HG03354 (cell line): ENCODE measurements around the gene TRAPPC3.
"Not testable (repeated sequence)": the region's sequence is repeated elsewhere in the genome, so short reads cannot be mapped to it uniquely, and the experiment has no call there.

Source experiments
- ATAC-seq: cut with Tn5 transposase; IDR thresholded peaks from one replicate; pipeline ENCODE4 v1.9.1; 2021; ENCODE audit warnings: mild to moderate bottlenecking; ENCODE audit not compliant: unreplicated experiment, poor library complexity, severe bottlenecking

The TRAPPC3 gene

GRCh38 chr1:36166938-36167905, 17.9 kb upstream of the TRAPPC3 start:
- no peak for ATAC-seq

- no peak for ATAC-seq
Observed at GRCh38 chr1:36166136-36166535, 16.9 kb upstream of the TRAPPC3 start.

GRCh38 chr1:36165145-36165544, 15.9 kb upstream of the TRAPPC3 start:
- no peak for ATAC-seq

GRCh38 chr1:36164361-36164760, 15.1 kb upstream of the TRAPPC3 start:
- no peak for ATAC-seq

GRCh38 chr1:36163426-36163825, 14.1 kb upstream of the TRAPPC3 start:
- no peak for ATAC-seq

- ATAC-seq = no peak
Observed at GRCh38 chr1:36162680-36163239, 13.5 kb upstream of the TRAPPC3 start.

GRCh38 chr1:36161641-36162531, 12.6 kb upstream of the TRAPPC3 start:
- peak; percentile 52 for ATAC-seq

GRCh38 chr1:36160949-36161485, 11.7 kb upstream of the TRAPPC3 start:
- no peak for ATAC-seq

- ATAC-seq = no peak
Observed at GRCh38 chr1:36160388-36160948, 11.2 kb upstream of the TRAPPC3 start.

- ATAC-seq = no peak
Observed at GRCh38 chr1:36159614-36160387, 10.5 kb upstream of the TRAPPC3 start.

GRCh38 chr1:36158827-36159252, 9.6 kb upstream of the TRAPPC3 start:
- not testable (repeated sequence) for ATAC-seq

- ATAC-seq = no peak
Observed at GRCh38 chr1:36157973-36158826, 8.9 kb upstream of the TRAPPC3 start.

- ATAC-seq = no peak
Observed at GRCh38 chr1:36157115-36157903, 8.0 kb upstream of the TRAPPC3 start.

GRCh38 chr1:36156329-36157114, 7.2 kb upstream of the TRAPPC3 start:
- peak; percentile 17 for ATAC-seq

GRCh38 chr1:36155408-36156328, 6.4 kb upstream of the TRAPPC3 start, which contains the start of gene MAP7D1:
MAP7D1 (plus strand) TSS chr1:36156160; CDS start chr1:36156418, 258 bp downstream.
- ATAC-seq = peak; percentile 63
